Common myeloid progenitor, CD34-positive (primary cell): ENCODE measurements around the gene OR5L1.

Experiments
- CTCF ChIA-PET: fragments of 350-600 bp; sonication (Branson Sonifier 250); formaldehyde crosslinking; loops from one replicate; lab custom pipeline; 2021; ENCODE audit warnings: antibody characterized with exemption; lab: Charles Lee
- POLR2A ChIA-PET: fragments of 350-600 bp; sonication (Branson Sonifier 250); formaldehyde crosslinking; loops from one replicate; lab custom pipeline; 2021; ENCODE audit warnings: antibody characterized with exemption; lab: Charles Lee
- DNase-seq, 3 donors: peaks; one replicate each; pipeline versions ENCODE4 v3.0.0 to v3.0.0-alpha.2; 2013
- H3K27ac ChIP-seq, 2 experiments: 1 replicate in 1 of 2; 2 replicates in 1 of 2; pipeline ENCODE4 v1.7.0; 2013; ENCODE audit warnings: inconsistent platforms in 2 of 2, low read length in 2 of 2, mild to moderate bottlenecking in 2 of 2, low read depth in 1 of 2, moderate library complexity in 1 of 2; ENCODE audit not compliant: severe bottlenecking in 2 of 2, insufficient read depth in 1 of 2, poor library complexity in 1 of 2
- H3K27me3 ChIP-seq, 5 experiments: replicated peaks in 2 of 5; 1 replicate in 3 of 5; 2 replicates in 2 of 5; pipeline versions ENCODE4 v1.6.1 to v1.7.0; 2013; ENCODE audit warnings: low read length in 4 of 5, mild to moderate bottlenecking in 2 of 5, moderate library complexity in 2 of 5, inconsistent platforms in 1 of 5; ENCODE audit not compliant: insufficient read depth in 5 of 5, control insufficient read depth in 4 of 5
- H3K36me3 ChIP-seq, 4 experiments: 1 replicate in 2 of 4; 2 replicates in 2 of 4; pipeline versions ENCODE4 v1.6.1 to v1.7.0; 2013; ENCODE audit warnings: low read length in 3 of 4, control low read depth in 1 of 4, mild to moderate bottlenecking in 1 of 4; ENCODE audit not compliant: control insufficient read depth in 4 of 4, insufficient read depth in 4 of 4
- H3K4me1 ChIP-seq, 4 experiments: 1 replicate in 3 of 4; 2 replicates in 1 of 4; pipeline versions ENCODE4 v1.6.1 to v1.7.1; 2013; ENCODE audit warnings: low read length in 3 of 4, mild to moderate bottlenecking in 3 of 4, control low read depth in 1 of 4, inconsistent platforms in 1 of 4, moderate library complexity in 1 of 4; ENCODE audit not compliant: control insufficient read depth in 4 of 4, insufficient read depth in 4 of 4; ENCODE audit errors: control extremely low read depth in 1 of 4
- H3K4me3 ChIP-seq, 7 experiments: 1 replicate in 4 of 7; 2 replicates in 3 of 7; pipeline versions ENCODE4 v1.5.1 to v1.7.0; 2013; ENCODE audit warnings: mild to moderate bottlenecking in 7 of 7, low read length in 6 of 7, moderate library complexity in 6 of 7, inconsistent platforms in 2 of 7, low read depth in 2 of 7, control low read depth in 1 of 7; ENCODE audit not compliant: insufficient read depth in 4 of 7, control insufficient read depth in 1 of 7; ENCODE audit errors: extremely low read depth in 1 of 7
- H3K9me3 ChIP-seq, 5 experiments: 1 replicate in 4 of 5; 2 replicates in 1 of 5; pipeline versions ENCODE4 v1.6.1 to v1.7.1; 2013; ENCODE audit warnings: low read length in 4 of 5, mild to moderate bottlenecking in 2 of 5, inconsistent platforms in 1 of 5, low read depth in 1 of 5, moderate library complexity in 1 of 5; ENCODE audit not compliant: control insufficient read depth in 4 of 5, insufficient read depth in 2 of 5; ENCODE audit errors: control extremely low read depth in 1 of 5
- WGBS: methylation state at CpG from one replicate; pipeline ENCODE4 v1.1.5; 2013; ENCODE audit not compliant: insufficient coverage; 5-methylcytosine and 5-hydroxymethylcytosine counted together

OR5L1 gene

DNA sequence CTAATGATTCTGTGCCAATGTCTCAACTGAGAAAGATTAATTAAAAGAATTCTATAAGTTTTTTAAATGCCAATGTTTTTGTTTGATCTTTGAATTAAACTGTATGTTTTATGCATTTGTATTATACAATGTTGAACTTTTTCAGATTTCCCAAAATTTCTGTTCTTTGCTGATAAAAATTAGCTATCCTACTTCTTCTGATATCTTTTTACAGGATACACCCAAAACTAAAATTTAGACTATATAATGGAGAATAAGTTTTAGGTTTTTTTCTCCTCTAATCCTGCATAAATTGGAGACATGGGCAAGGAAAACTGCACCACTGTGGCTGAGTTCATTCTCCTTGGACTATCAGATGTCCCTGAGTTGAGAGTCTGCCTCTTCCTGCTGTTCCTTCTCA lies 15.8 kb downstream of the OR5L1 start, which contains the start of gene OR5L2:
OR5L2 (plus strand) TSS at position 301 of the 400 bp plus-strand sequence; CDS start at position 301, 0 bp downstream.
- Histone ChIP-seq H3K4me1 (no peaks in the 10 kb centered on the region), H3K9me3 (no peaks in the 10 kb centered on the region), H3K36me3 (no peaks in the 10 kb centered on the region), H3K27ac (no peak within 1 kb of the TSS), H3K4me3 (no peak within 1 kb of the TSS), H3K27me3 (no peaks in the 10 kb centered on the region)
- no peak for DNase-seq
- ChIA-PET CTCF (interaction anchor here (0.6 kb wide), 1 partner anchor 653 kb away, joined by 3 read pairs; no protein-coding TSS in a partner anchor), POLR2A (no interaction called here)

DNA sequence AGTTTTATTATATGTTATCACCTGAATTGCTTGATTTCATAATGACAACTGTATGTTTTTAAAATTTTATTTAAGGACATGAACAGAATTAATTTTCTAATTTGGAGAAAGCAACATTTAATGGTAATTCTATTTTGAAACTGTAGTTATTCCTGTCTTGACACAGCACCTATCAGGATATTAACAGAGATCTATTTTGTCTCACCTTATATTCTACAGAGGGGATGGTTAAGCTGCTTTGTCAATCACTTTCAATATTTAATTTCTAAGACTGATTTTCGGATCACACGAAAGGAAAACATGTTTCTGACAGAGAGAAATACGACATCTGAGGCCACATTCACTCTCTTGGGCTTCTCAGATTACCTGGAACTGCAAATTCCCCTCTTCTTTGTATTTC lies 27.3 kb downstream of the OR5L1 start, which contains the start of gene OR5D16:
OR5D16 (plus strand) TSS at position 301 of the 400 bp plus-strand sequence; CDS start at position 301, 0 bp downstream.
- Histone ChIP-seq H3K4me3 (no peak within 1 kb of the TSS), H3K27ac (no peak within 1 kb of the TSS), H3K36me3 (no peaks in the 10 kb centered on the region), H3K4me1 (no peaks in the 10 kb centered on the region), H3K27me3 (no peaks in the 10 kb centered on the region), H3K9me3 (peaks cover 0 to 8% (median 0%) of the 10 kb centered on the region in 5 experiments)
- ChIA-PET POLR2A (no interaction called here), CTCF (no interaction called here)
- no peak for DNase-seq
- WGBS = 11% methylated on average over 3 of the region's 3 CpGs

DNA sequence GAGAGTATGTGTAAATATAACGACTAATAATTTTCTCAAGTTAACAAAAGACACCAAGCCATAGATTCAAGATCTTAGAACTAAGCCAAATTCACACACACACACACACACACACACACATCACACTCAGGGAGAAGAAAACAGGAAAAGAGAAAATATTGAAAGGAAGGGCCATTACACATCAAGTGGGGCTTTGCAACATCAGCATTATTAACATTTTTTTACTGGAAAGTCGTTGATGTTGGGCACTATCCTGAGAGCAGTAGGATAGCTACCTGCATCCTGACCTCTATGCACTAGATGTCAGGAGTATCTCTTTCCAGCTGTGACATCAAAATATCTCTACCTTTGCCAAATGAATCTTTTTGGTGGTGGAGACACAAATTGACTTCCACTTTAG lies 36.3 kb downstream of the OR5L1 start:
- H3K4me1 ChIP-seq = no peaks in the 10 kb centered on the region
- no peak overlapping the region for H3K4me3 ChIP-seq
- no peak overlapping the region for H3K27ac ChIP-seq
- no CpG with 5 or more reads among the region's 2 CpGs for WGBS
- no peaks in the 10 kb centered on the region for H3K9me3 ChIP-seq
- no peak for DNase-seq
- H3K27me3 ChIP-seq = no peaks in the 10 kb centered on the region
- ChIA-PET CTCF (no interaction called here), POLR2A (no interaction called here)
- no peaks in the 10 kb centered on the region for H3K36me3 ChIP-seq

DNA sequence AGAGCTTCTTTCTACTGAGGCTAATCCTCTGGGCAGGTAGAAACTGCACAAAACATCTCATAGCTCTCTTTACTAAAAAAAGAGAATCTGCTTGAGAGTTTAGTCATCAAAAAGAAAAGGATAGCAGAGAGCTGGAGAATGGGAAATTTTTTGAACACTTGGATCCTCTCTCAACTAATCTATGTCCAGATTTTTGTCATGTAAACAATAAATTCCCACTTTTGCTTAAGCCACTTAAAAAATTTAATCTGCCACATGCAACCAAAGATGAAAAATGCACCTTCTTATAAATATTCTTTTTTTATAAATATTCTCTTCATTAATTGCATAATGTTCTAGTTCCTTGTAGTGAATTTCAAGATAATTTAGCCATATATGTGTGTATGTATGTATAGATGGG lies 37.9 kb downstream of the OR5L1 start:
- Histone ChIP-seq H3K27ac (no peak overlapping the region), H3K9me3 (no peaks in the 10 kb centered on the region), H3K4me1 (no peaks in the 10 kb centered on the region), H3K27me3 (no peaks in the 10 kb centered on the region), H3K36me3 (no peaks in the 10 kb centered on the region), H3K4me3 (no peak overlapping the region)
- DNase-seq = no peak
- ChIA-PET POLR2A (no interaction called here), CTCF (no interaction called here)

DNA sequence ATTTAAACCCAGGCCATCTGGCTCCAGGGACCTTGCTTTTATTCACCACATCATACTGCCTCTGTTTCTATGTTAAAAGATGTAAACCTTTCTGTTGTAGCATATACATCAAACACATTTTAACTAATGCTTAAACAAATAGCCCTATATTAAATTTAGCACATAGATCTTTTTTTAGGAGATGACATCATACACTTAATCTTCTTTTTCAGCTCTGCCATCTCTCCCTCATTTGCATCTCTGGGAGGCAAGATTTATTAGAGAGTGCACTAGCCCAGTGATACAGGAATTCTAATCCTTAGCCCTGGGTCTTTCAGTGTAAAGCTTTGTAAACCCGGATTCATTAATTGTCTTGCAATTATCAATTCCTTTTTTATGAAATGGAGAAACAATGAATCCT lies 41.0 kb downstream of the OR5L1 start:
- H3K9me3 ChIP-seq = no peaks in the 10 kb centered on the region
- no peaks in the 10 kb centered on the region for H3K4me1 ChIP-seq
- H3K36me3 ChIP-seq = no peaks in the 10 kb centered on the region
- H3K27me3 ChIP-seq = no peaks in the 10 kb centered on the region
- WGBS = no CpG with 5 or more reads among the region's 1 CpG
- CTCF ChIA-PET = no interaction called here
- POLR2A ChIA-PET = no interaction called here
- H3K4me3 ChIP-seq = no peak overlapping the region
- no peak overlapping the region for H3K27ac ChIP-seq
- no peak for DNase-seq

DNA sequence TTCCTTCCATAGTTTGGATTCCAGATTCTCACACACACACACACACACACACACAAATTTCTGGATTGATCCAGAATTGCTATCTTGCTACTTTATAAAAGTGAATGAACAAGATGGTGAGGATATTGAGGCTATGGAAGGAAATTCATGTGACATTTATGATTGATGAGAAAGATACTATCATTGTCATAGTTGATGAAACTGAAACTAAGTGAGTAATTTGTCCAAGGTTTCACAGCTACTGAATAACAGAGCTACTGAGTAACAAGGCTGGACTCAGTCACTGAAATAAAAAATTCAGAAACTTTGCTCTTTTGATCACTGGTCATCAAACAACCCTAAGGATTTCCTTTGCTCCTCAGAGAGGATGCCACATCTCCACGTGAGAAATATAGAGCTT lies 43.5 kb downstream of the OR5L1 start:
- WGBS = no CpG with 5 or more reads among the region's 1 CpG

More for the DNA sequence above, 43.5 kb downstream of the OR5L1 start:
- Histone ChIP-seq H3K4me1 (no peaks in the 10 kb centered on the region), H3K4me3 (no peak overlapping the region), H3K9me3 (no peaks in the 10 kb centered on the region), H3K27ac (no peak overlapping the region), H3K27me3 (no peaks in the 10 kb centered on the region), H3K36me3 (no peaks in the 10 kb centered on the region)
- POLR2A ChIA-PET = no interaction called here
- CTCF ChIA-PET = no interaction called here
- no peak for DNase-seq
